ENCODE results near the gene CTSS. TPM values are rescaled to one million over a fixed set of nuclear protein-coding genes. Genes with fewer than 3 reads are reported as not detected.
"Not testable (repeated sequence)": the region's sequence is repeated elsewhere in the genome, so short reads cannot be mapped to it uniquely, and the experiment has no call there.

CTSS gene
- total RNA-seq, 2 experiments from 2014 or later, result 36.7 to 38.4 TPM

- no peak for TF ChIP-seq CTCF (IDR thresholded peaks at IDR 0.05)
- Mint-ChIP-seq H3K27me3 (no peaks in the 10 kb centered on the region), H3K4me3 (no peak overlapping the region), H3K36me3 (ENCODE audit: low read depth) (no peaks in the 10 kb centered on the region), H3K4me1 (ENCODE audit: low read depth) (peaks cover 5% of the 10 kb centered on the region), H3K27ac (no peak overlapping the region), H3K9me3 (no peaks in the 10 kb centered on the region)
- intact Hi-C loops (cut with micrococcal nuclease), result no loop called here
- ChIA-PET CTCF (no interaction called here), POLR2A (interaction anchor here (1.0 kb wide), 1 partner anchor 260 kb away, joined by 4 read pairs; no protein-coding TSS in a partner anchor)
- DNase-seq (no peak), ATAC-seq (no peak)
These were observed 12.8 kb upstream of the CTSS start for GRCh38 chr1:150778409-150778808.

- no peak for ATAC-seq
These were observed 12.0 kb upstream of the CTSS start for GRCh38 chr1:150777544-150777943.

GRCh38 chr1:150775931-150776505 is 10.4 kb upstream of the CTSS start:
- H3K27me3 Mint-ChIP-seq; DNase-seq; CTCF ChIA-PET; H3K27ac Mint-ChIP-seq; H3K4me3 Mint-ChIP-seq; ATAC-seq; H3K36me3 Mint-ChIP-seq (ENCODE audit: low read depth); H3K9me3 Mint-ChIP-seq; intact Hi-C loops (cut with micrococcal nuclease): not testable (repeated sequence)
- peaks cover 12% of the 10 kb centered on the region for H3K4me1 Mint-ChIP-seq (ENCODE audit: low read depth)
- POLR2A ChIA-PET, result interaction anchor here (0.8 kb wide), 1 partner anchor 16 kb away, joined by 3 read pairs; no protein-coding TSS in a partner anchor

More at GRCh38 chr1:150777544-150777943, 12.0 kb upstream of the CTSS start:
- no peak for TF ChIP-seq CTCF (IDR thresholded peaks at IDR 0.05)
- DNase-seq, result no peak
- no peaks in the 10 kb centered on the region for H3K27me3 Mint-ChIP-seq
- H3K4me1 Mint-ChIP-seq (ENCODE audit: low read depth), result peaks cover 5% of the 10 kb centered on the region
- no peaks in the 10 kb centered on the region for H3K9me3 Mint-ChIP-seq
- no peaks in the 10 kb centered on the region for H3K36me3 Mint-ChIP-seq (ENCODE audit: low read depth)
- no peak overlapping the region for H3K4me3 Mint-ChIP-seq
- intact Hi-C loops (cut with micrococcal nuclease), result no loop called here
- POLR2A ChIA-PET, result interaction anchor here (1.0 kb wide), 1 partner anchor 198 kb away, joined by 3 read pairs; the partner anchor contains the start of gene MCL1
- CTCF ChIA-PET, result no interaction called here
- no peak overlapping the region for H3K27ac Mint-ChIP-seq

GRCh38 chr1:150775276-150775675 is 9.7 kb upstream of the CTSS start:
- H3K4me1 Mint-ChIP-seq (ENCODE audit: low read depth), result peaks cover 18% of the 10 kb centered on the region
- ChIA-PET POLR2A (interaction anchor here (0.8 kb wide), 1 partner anchor 16 kb away, joined by 3 read pairs; no protein-coding TSS in a partner anchor), CTCF (no interaction called here)
- H3K9me3 Mint-ChIP-seq, result no peaks in the 10 kb centered on the region
- no peak for TF ChIP-seq CTCF (IDR thresholded peaks at IDR 0.05)
- intact Hi-C loops (cut with micrococcal nuclease), result no loop called here
- DNase-seq (no peak), ATAC-seq (no peak)
- no peak overlapping the region for H3K4me3 Mint-ChIP-seq
- H3K27me3 Mint-ChIP-seq, result no peaks in the 10 kb centered on the region
- H3K36me3 Mint-ChIP-seq (ENCODE audit: low read depth), result no peaks in the 10 kb centered on the region
- H3K27ac Mint-ChIP-seq, result no peak overlapping the region

- Mint-ChIP-seq H3K36me3 (ENCODE audit: low read depth) (no peaks in the 10 kb centered on the region), H3K4me3 (no peak overlapping the region), H3K4me1 (ENCODE audit: low read depth) (peaks cover 15% of the 10 kb centered on the region), H3K27ac (no peak overlapping the region), H3K27me3 (no peaks in the 10 kb centered on the region), H3K9me3 (no peaks in the 10 kb centered on the region)
- intact Hi-C loops (cut with micrococcal nuclease), result no loop called here
- ChIA-PET CTCF (no interaction called here), POLR2A (no interaction called here)
- TF ChIP-seq CTCF (IDR thresholded peaks at IDR 0.05), result no peak
- ATAC-seq, result no peak
- DNase-seq, result no peak
These were observed 6.7 kb upstream of the CTSS start for GRCh38 chr1:150772326-150772725.

GRCh38 chr1:150767704-150768103 is 2.1 kb upstream of the CTSS start:
- intact Hi-C loops (cut with micrococcal nuclease), result loop anchor here (10.0 kb wide), 1 partner anchor 47 kb away; no protein-coding TSS in a partner anchor
- not testable (repeated sequence) for DNase-seq; ATAC-seq; H3K27me3 Mint-ChIP-seq; H3K36me3 Mint-ChIP-seq (ENCODE audit: low read depth); H3K4me3 Mint-ChIP-seq; H3K9me3 Mint-ChIP-seq; H3K27ac Mint-ChIP-seq
- ChIA-PET POLR2A (interaction anchor here (0.9 to 1.2 kb wide), 2 partner anchors 19 to 206 kb away, joined by 3 to 4 read pairs; no protein-coding TSS in a partner anchor), CTCF (interaction anchor here (1.2 to 2.4 kb wide), 2 partner anchors 47 to 154 kb away, joined by 3 to 5 read pairs; partner anchors contain the start of gene HORMAD1)
- peaks cover 40% of the 10 kb centered on the region for H3K4me1 Mint-ChIP-seq (ENCODE audit: low read depth)

- Mint-ChIP-seq H3K4me3 (peak overlapping the region; percentile 90), H3K36me3 (ENCODE audit: low read depth) (peaks cover 16% of the 10 kb centered on the region), H3K27ac (peak overlapping the region; percentile 95), H3K4me1 (ENCODE audit: low read depth) (peaks cover 39% of the 10 kb centered on the region)
- POLR2A ChIA-PET, H3K27me3 Mint-ChIP-seq, H3K9me3 Mint-ChIP-seq: not testable (repeated sequence)
- ATAC-seq (peak; percentile 46), DNase-seq (peak; percentile 14)
- intact Hi-C loops (cut with micrococcal nuclease), result loop anchor here (10.0 kb wide), 1 partner anchor 49 kb away; no protein-coding TSS in a partner anchor
- CTCF ChIA-PET, result interaction anchor here (1.0 to 2.6 kb wide), 7 partner anchors 10 to 233 kb away, joined by 3 to 10 read pairs (median 3); partner anchors contain the start of gene ANXA9
These were observed 361 bp upstream of the CTSS start for GRCh38 chr1:150765977-150766301.

Data from activated CD8-positive, alpha-beta T cell treated with anti-CD3 and anti-CD28 coated beads for 36 hours (primary cell).